Ectodermal cell (in vitro differentiated cells): ENCODE data around the gene PGM2.

ENCODE experiments used
- H3K27ac ChIP-seq: 2 replicates; pipeline ENCODE4 v1.7.0; 2013; ENCODE audit warnings: mild to moderate bottlenecking, low read depth, low read length; ENCODE audit not compliant: insufficient read depth, poor library complexity, severe bottlenecking
- H3K27me3 ChIP-seq: 2 replicates; pipeline ENCODE4 v1.7.0; 2013; ENCODE audit warnings: mild to moderate bottlenecking, low read length; ENCODE audit not compliant: insufficient read depth, control insufficient read depth, poor library complexity, severe bottlenecking
- H3K36me3 ChIP-seq: one replicate; pipeline ENCODE4 v1.7.0; 2013; ENCODE audit warnings: low read length; ENCODE audit not compliant: control insufficient read depth, insufficient read depth
- H3K4me1 ChIP-seq: one replicate; pipeline ENCODE4 v1.7.0; 2013; ENCODE audit warnings: low read length; ENCODE audit not compliant: control insufficient read depth, insufficient read depth
- H3K4me3 ChIP-seq: 2 replicates; pipeline ENCODE4 v1.7.0; 2013; ENCODE audit warnings: low read depth, low read length, control low read depth; ENCODE audit not compliant: insufficient read depth
- H3K9me3 ChIP-seq: 2 replicates; pipeline ENCODE4 v1.7.0; 2013; ENCODE audit warnings: mild to moderate bottlenecking, low read length, moderate library complexity; ENCODE audit not compliant: control insufficient read depth
- WGBS, 2 experiments: methylation state at CpG; one replicate each; pipeline ENCODE4 v1.1.7; 2013; ENCODE audit warnings: missing lambda C conversion rate in 2 of 2; 5-methylcytosine and 5-hydroxymethylcytosine counted together

Gene PGM2

GRCh38 chr4:37908488-37909331 is 82.2 kb downstream of the PGM2 start:
- WGBS, 2 experiments, result 91 to 95% methylated on average over 20 to 21 of the region's 21 CpGs
- Histone ChIP-seq H3K27me3 (no peaks in the 10 kb centered on the region), H3K36me3 (no peaks in the 10 kb centered on the region), H3K27ac (no peak overlapping the region), H3K9me3 (no peaks in the 10 kb centered on the region), H3K4me1 (no peaks in the 10 kb centered on the region), H3K4me3 (no peak overlapping the region)

GRCh38 chr4:37909332-37910090 is 83.0 kb downstream of the PGM2 start:
- Histone ChIP-seq H3K36me3 (no peaks in the 10 kb centered on the region), H3K27ac (no peak overlapping the region), H3K9me3 (no peaks in the 10 kb centered on the region), H3K4me1 (no peaks in the 10 kb centered on the region), H3K27me3 (no peaks in the 10 kb centered on the region), H3K4me3 (no peak overlapping the region)
- WGBS, 2 experiments, result 91 to 96% methylated on average over 6 to 8 of the region's 8 CpGs

GRCh38 chr4:37910091-37910486 is 83.6 kb downstream of the PGM2 start:
- no peak overlapping the region for H3K4me3 ChIP-seq
- H3K36me3 ChIP-seq, result no peaks in the 10 kb centered on the region
- WGBS, 2 experiments, result 100% methylated on average over 1 of the region's 1 CpG
- no peaks in the 10 kb centered on the region for H3K4me1 ChIP-seq
- no peaks in the 10 kb centered on the region for H3K9me3 ChIP-seq
- no peaks in the 10 kb centered on the region for H3K27me3 ChIP-seq
- no peak overlapping the region for H3K27ac ChIP-seq
